GM15510 (cell line): Measurements from ENCODE around the gene B4GALT4.

Experiments
- POLR2A ChIP-seq: IDR thresholded peaks from 3 replicates; pipeline ENCODE4 v1.6.1; 2011; ENCODE audit warnings: borderline replicate concordance; ENCODE audit not compliant: insufficient read length; ENCODE audit errors: extremely low read depth

The B4GALT4 gene, protein sequence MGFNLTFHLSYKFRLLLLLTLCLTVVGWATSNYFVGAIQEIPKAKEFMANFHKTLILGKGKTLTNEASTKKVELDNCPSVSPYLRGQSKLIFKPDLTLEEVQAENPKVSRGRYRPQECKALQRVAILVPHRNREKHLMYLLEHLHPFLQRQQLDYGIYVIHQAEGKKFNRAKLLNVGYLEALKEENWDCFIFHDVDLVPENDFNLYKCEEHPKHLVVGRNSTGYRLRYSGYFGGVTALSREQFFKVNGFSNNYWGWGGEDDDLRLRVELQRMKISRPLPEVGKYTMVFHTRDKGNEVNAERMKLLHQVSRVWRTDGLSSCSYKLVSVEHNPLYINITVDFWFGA

DNA sequence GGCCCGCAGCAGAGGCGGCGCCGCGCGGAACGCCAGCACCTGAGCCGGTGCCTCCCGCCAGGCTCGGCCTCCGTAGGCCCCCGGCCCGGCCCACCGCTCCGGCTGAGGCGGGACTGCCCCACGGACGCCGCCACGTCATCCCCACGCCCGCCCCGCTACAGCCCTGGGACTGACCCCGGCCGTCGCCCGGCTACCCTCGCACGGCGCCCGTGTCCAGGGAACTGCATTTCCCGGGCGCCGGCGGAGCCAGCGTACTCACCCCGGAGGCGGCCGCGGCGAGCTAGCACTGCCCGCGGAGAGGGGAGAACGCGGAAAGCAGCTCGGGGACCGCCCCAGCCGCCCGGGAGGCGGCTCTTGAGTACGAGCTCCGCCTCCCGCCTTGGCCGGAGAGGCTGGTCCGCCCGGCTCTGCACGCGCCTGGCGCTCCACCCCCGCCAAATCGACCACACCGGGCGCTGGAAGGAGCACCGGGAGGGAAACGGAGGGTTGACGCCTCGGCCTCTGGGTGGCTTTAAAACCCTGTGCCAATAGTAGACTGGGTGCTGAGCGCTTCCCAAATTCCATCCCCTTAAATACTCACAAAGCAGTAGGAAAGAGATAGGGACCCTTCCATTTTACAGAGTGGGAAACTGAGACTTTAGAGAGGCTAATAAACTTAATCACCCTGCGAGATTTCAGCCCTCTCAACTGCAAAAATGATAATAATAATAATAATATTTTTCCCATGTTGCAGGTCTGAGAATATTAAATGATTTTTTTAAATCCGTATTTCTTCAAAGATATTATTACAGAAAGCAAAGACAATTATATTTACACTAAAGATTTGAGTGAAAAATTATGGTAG lies at the start of gene B4GALT4:
B4GALT4 (minus strand) TSS at position 288 of the 844 bp plus-strand sequence. CDS start 10,779 bp downstream, outside the sequence.
- peak; percentile 90 for TF ChIP-seq POLR2A

DNA sequence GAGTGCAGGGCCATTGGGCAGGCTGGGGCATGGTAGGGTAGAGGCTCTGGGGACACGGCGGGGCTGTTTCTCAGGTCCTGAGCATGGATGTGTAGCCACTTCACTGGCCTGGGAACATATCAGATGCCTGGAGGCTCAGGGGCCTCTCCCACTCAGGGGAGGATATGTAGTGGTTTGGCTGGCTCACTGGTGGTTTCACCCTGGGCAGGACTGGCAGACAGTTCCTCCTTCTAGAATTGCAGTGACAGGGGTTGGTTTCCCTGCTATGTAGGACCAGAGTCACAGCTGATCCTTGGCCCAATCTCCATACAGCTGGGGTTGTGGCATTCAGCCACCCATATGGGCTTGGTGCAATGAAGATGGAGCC lies 48.7 kb upstream of the B4GALT4 start:
- no peak for TF ChIP-seq POLR2A

DNA sequence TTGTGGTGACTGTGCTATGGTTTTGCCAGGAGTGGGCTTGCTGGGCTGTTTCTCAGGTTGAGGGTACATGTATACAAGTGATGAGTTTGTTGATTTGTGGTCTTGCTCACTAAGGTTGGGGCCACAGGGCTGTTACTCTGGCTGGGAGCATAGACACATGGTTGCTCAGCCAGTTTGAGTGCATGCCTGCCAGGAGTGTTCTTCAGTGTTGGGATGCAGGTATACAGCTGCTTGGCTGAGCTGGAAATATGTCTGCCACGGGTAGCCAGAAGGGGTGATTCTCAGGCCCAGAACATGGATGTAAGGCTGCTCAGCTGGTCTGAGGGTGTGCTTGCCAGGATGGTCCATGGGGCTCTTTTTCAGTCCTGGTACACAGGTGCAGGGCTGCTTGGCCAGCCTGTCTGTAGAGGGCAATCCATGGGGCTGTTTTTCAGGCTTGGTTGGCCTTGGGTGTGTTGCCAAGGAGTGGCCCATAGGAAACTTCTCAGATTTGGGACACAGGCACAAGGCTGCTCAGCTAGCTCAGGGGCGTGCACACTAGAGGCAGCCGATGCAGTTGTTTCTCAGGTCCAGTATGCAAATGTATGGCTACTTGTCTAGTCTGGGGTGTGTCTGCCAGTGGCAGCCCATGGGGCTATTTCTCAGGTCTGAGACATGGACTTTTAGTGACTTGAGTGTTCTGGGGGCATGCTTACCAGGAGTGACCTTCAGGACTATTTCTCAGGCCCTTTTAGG lies 48.2 kb upstream of the B4GALT4 start:
- no peak for TF ChIP-seq POLR2A

DNA sequence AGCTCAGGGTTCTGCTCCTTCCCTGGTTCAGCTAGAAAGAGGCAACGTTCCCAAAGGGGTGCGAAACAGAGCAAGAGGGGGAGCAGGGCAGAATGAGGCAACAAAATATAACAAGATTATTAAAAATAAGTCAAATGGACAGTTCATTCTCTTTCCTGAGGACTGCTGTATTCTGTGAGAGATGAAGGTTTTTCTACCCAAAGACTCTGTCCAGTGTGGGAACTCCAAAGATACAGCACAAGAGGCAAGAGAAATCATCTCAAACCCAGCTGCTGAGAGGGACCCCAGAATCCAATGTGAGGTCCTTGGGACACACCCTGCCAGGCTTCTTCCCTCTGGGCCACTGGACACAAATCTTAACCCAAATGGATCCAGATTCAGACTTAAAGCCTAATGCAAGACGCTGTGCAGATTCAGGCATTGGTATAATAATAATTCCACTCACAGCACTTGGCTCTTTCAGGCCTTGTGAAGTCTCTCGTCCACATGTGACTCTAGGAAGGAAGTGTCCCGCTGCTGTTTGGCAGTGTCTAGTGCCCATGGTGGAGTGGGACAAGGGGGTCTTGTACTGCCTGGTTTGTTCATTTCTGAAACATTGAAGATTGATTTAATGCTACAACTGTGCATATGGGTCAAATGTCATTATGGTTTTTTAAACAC lies 39.0 kb upstream of the B4GALT4 start:
- TF ChIP-seq POLR2A, result no peak

DNA sequence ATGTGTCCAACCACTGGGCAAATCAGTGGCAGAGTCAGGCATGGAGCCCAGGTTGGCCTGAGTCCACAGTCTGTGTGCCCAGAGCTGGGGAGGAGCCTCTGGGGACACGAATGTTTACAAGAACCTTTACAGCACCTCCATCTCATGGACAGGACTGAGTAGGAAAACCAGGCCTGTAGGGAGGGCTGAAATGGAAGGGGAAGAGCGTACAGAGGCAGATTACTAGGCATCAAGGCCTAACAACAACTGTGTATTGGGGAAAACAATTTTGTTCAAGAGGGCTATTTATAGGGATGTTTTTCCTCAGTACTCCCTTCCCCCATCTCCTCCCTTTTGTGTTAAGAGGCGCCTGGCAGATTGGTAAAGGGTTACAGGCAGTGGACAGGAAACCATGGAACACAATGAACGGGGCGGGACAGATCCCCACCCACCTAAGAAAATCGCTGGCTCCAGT lies 38.5 kb upstream of the B4GALT4 start:
- TF ChIP-seq POLR2A, result no peak

DNA sequence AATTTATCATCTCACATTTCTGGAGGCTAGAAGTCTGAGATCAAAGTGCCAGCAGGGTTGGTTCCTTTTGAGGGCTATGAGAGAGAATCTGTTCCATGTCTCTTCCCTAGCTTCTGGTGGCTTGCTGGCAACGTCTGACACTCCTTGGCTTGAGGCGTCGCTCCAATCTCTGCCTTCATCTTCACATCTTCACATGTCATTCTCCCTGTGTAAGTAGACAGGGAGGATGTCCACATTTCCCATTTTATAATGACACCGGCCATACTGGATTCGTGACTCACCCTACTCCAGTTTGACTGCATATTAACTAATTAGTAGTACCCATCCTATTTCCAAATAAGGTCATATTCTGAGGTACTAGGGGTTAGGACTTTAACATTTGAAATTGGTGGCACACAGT lies 36.0 kb upstream of the B4GALT4 start:
- TF ChIP-seq POLR2A, result no peak

DNA sequence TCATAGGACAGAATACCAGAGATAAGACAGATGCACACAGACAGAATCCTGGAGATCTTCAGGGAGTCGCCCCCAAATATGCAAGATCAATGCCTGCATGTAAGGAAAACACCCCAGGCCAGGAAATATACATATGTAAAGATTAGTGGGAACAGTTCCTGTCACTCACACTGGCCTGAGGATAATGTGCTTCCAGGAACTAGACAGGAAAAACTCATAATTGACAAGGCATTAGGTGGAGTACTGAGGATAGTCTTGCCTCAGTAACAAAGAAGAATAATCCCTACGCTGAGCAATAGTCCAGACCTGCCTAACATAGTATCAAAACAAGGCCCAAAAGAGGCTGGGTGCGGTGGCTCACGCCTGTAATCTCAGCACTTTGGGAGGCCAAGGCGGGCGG lies 20.4 kb upstream of the B4GALT4 start:
- no peak for TF ChIP-seq POLR2A

DNA sequence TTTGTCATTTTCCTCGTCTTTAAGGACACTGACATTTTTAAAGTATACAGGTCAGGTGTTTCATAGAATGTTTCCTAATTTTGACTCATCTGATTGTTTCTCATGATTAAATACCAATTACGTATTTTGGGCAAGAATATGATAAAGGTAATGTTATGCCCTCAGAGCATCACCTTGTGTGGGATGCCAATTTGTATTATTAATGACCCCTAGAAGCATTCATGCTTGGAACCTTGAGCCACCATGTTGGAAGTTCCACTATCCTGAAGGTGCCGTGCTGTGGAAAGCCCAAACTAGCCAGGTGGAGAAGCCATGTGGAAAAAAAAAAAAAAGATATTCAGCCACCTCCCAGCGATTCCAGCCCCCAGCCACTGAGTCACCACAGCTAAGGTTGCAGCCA lies 19.1 kb upstream of the B4GALT4 start:
- TF ChIP-seq POLR2A, result no peak

DNA sequence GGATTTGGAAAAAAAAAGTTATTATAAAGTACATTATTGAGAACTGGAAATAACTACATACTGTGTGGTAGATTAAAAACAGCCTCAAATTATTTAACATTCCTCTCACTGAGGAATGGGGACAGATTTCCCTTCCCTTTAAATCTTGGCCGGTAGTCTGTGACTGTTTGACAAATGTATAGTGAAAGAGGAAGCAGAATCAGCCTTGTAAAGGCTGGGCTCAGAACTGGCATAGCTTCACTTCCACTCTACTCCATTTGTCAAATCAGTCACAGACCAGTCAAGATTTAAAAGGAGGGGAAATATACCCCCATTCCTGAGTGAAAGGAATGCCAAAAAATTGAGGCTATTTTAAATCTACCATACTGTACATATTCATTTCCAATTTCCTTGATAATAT lies 18.2 kb upstream of the B4GALT4 start:
- no peak for TF ChIP-seq POLR2A

DNA sequence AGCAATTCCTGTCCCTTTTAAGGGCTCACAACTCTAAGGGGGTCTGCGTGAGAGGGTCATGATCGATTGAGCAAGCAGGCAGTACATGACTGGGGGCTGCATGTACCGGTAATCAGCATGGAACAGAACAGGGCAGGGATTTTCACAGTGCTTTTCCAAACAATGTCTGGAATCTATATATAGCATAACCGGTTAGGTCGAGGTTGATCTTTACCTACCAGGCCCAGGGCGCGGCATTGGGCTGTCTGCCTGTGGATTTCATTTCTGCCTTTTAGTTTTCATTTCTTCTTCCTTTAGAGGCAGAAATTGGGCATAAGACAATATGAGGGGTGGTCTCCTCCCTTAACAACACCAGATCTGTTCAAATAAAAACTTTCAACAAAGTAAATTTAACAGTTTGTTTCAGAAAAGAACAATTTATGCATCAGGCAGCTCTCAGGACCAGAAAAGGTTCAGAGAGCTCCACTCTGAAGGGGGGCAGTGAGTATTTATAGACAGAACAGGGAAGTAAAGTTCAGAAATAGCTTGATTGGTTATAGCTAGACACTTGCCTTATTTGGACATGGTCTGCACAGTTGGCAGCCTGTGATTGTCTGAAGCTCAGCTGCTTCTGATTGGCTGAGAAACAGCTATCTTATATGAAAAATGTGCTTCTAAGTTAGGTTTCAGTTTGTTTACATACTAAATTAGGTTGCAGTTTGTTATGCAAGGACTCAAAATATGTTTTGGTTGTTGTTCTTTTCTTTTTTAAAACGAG lies 17.2 kb upstream of the B4GALT4 start:
- TF ChIP-seq POLR2A, result no peak

DNA sequence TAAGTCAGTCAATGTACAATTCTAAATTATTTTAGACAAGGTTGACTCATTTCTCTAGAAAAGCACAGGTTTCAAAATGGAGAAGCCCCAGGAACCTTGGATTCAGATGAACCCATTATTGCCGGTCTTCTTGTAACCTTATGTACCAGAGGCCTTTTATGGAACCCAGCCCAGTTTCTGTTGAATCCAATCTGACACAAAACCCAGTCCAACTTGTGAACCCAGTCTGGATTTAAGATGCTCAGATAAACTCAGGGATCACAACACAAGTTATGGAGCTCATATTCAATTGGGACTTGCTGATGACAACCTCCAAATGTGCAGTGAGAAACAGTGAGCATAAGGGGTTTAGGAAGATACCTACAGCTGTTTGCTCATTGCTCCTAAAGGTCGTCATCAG lies 16.4 kb upstream of the B4GALT4 start:
- TF ChIP-seq POLR2A, result no peak

DNA sequence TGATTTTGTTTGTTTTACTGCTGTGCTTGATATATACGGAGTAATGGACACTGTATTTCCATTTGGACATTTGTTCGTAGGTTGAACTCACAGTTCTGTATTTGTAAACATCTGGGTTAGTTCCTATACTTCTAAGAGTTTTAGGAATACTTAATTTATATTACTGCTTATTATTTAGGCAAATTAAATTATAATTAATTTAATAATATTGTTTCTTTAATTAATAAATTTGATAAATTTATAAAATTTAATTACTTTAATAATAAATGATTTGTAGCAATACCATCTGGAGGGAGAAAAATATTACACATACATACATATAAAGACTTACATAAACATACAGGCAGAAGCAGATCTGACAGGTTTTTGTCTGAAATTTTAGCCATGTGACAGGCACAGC lies 14.5 kb upstream of the B4GALT4 start:
- no peak for TF ChIP-seq POLR2A

DNA sequence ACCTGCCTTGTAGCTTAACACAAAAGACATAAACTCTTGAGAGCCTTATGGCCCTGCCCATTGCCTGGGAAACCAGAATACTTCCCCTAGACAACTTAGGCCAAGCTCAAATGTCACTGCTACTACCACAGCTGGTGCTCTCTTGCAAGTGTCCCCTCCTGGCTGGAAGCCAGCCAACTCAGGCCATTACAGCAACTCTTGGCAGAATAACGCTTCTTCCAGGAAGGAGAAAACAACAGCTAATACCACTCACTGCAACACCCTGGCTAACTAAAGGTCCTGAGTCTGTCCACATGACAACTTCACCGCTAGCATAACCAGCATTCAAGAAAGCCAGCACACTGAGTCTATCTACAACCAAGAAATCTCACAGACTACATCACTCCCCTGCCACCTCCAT lies 5.1 kb upstream of the B4GALT4 start:
- TF ChIP-seq POLR2A, result no peak

DNA sequence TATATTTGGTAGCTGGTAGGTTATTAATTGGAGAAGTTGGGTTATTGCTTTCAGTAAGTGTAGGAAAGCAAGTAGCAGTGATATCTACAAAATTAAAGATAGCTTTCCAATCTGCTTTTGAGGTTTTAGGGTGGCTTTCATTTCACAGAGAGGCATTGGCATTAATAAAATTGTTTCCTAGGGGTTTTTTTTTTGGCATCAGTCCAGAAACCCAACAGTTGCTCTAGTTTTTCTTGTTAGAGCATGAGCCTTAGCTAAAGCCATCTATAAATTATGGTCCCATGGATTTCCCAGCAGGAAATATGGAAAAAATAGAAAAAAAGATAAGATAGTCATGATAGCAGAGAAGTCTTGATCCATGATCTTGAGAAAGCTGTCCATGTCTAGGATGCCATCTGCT lies 3.0 kb upstream of the B4GALT4 start:
- TF ChIP-seq POLR2A, result no peak

DNA sequence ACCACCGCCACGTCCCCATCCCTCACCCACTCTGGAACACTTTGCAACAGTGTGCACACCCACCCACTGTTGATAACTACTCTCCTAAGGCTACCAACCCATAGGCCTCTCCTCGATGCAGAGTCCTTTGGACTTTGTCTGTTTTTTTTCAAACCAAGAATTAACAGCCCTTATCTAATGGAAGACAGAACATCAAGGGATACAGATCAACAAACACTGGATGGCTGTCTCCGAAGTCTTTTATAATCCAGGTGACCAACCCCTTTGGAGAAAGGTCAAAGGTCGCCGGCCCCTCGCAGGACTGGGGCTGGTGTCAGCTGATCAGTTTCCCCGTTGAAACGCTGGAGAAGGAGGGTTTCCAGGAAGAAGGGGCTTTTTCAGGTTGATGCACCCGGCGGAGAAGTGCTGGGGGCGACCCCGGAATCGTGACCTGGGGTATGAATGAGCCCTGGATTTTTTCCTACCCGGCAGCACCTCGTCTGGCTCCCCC lies 532 bp downstream of the B4GALT4 start:
- no peak for TF ChIP-seq POLR2A
